ENCODE data around the gene THBS2. TPM values are rescaled to one million over a fixed set of nuclear protein-coding genes. Genes with fewer than 3 reads are reported as not detected.
"Not testable (repeated sequence)": the region's sequence is repeated elsewhere in the genome, so short reads cannot be mapped to it uniquely, and the experiment has no call there.

Gene THBS2
- polyA plus RNA-seq, 1 donor, result 33.9 TPM

- no peak for DNase-seq (ENCODE audit: low read depth)
These were observed 67.8 kb downstream of the THBS2 start for GRCh38 chr6:169185692-169186485.

GRCh38 chr6:169185011-169185521 is 68.6 kb downstream of the THBS2 start:
- DNase-seq (ENCODE audit: low read depth), result no peak

GRCh38 chr6:169184419-169184818 is 69.2 kb downstream of the THBS2 start:
- DNase-seq (ENCODE audit: low read depth), result no peak

- no peak for DNase-seq (ENCODE audit: low read depth)
These were observed 70.4 kb downstream of the THBS2 start for GRCh38 chr6:169183233-169183632.

GRCh38 chr6:169179831-169180230 is 73.8 kb downstream of the THBS2 start:
- DNase-seq (ENCODE audit: low read depth), result not testable (repeated sequence)

GRCh38 chr6:169177516-169178166 is 76.0 kb downstream of the THBS2 start:
- no peak for DNase-seq (ENCODE audit: low read depth)

GRCh38 chr6:169176361-169176991 is 77.2 kb downstream of the THBS2 start:
- DNase-seq (ENCODE audit: low read depth), result no peak

- no peak for DNase-seq (ENCODE audit: low read depth)
These were observed 78.2 kb downstream of the THBS2 start for GRCh38 chr6:169175360-169175887.

GRCh38 chr6:169174516-169175359 is 78.9 kb downstream of the THBS2 start:
- DNase-seq (ENCODE audit: low read depth), result no peak

- DNase-seq (ENCODE audit: low read depth), result no peak
These were observed 79.9 kb downstream of the THBS2 start for GRCh38 chr6:169173532-169174268.

- no peak for DNase-seq (ENCODE audit: low read depth)
These were observed 80.7 kb downstream of the THBS2 start for GRCh38 chr6:169172946-169173345.

GRCh38 chr6:169172456-169172855 is 81.2 kb downstream of the THBS2 start:
- no peak for DNase-seq (ENCODE audit: low read depth)

GRCh38 chr6:169171951-169172350 is 81.7 kb downstream of the THBS2 start:
- no peak for DNase-seq (ENCODE audit: low read depth)

GRCh38 chr6:169171016-169171415 is 82.6 kb downstream of the THBS2 start:
- no peak for DNase-seq (ENCODE audit: low read depth)

- no peak for DNase-seq (ENCODE audit: low read depth)
These were observed 83.1 kb downstream of the THBS2 start for GRCh38 chr6:169170583-169170955.

GRCh38 chr6:169169941-169170582 is 83.6 kb downstream of the THBS2 start:
- no peak for DNase-seq (ENCODE audit: low read depth)

- DNase-seq (ENCODE audit: low read depth), result no peak
These were observed 84.3 kb downstream of the THBS2 start for GRCh38 chr6:169169375-169169774.

GRCh38 chr6:169168706-169169105 is 84.9 kb downstream of the THBS2 start:
- DNase-seq (ENCODE audit: low read depth), result no peak

GRCh38 chr6:169168302-169168630 is 85.4 kb downstream of the THBS2 start:
- no peak for DNase-seq (ENCODE audit: low read depth)

- no peak for DNase-seq (ENCODE audit: low read depth)
These were observed 85.9 kb downstream of the THBS2 start for GRCh38 chr6:169167581-169168301.

Measured in forelimb muscle (tissue), 1 donor.